Fibroblast of mammary gland (primary cell): ENCODE measurements around the gene TMEM42.
"Not testable (repeated sequence)": the region's sequence is repeated elsewhere in the genome, so short reads cannot be mapped to it uniquely, and the experiment has no call there.

ENCODE experiments used
- DNase-seq: peaks from one replicate; pipeline ENCODE4 v3.0.0-alpha.2; 2010; ENCODE audit warnings: low read depth
- H3K4me3 ChIP-seq: 2 replicates; pipeline ENCODE4 v1.5.1; 2011; ENCODE audit warnings: low read depth, mild to moderate bottlenecking, low read length, moderate library complexity; ENCODE audit not compliant: control insufficient read depth
- TF ChIP-seq, protein P1 (sequence below): conservative IDR thresholded peaks from 2 replicates; pipeline ENCODE4 v1.5.1; 2011; ENCODE audit warnings: low read depth, low read length, inconsistent platforms; ENCODE audit not compliant: control insufficient read depth, insufficient read depth

TMEM42 gene

DNA sequence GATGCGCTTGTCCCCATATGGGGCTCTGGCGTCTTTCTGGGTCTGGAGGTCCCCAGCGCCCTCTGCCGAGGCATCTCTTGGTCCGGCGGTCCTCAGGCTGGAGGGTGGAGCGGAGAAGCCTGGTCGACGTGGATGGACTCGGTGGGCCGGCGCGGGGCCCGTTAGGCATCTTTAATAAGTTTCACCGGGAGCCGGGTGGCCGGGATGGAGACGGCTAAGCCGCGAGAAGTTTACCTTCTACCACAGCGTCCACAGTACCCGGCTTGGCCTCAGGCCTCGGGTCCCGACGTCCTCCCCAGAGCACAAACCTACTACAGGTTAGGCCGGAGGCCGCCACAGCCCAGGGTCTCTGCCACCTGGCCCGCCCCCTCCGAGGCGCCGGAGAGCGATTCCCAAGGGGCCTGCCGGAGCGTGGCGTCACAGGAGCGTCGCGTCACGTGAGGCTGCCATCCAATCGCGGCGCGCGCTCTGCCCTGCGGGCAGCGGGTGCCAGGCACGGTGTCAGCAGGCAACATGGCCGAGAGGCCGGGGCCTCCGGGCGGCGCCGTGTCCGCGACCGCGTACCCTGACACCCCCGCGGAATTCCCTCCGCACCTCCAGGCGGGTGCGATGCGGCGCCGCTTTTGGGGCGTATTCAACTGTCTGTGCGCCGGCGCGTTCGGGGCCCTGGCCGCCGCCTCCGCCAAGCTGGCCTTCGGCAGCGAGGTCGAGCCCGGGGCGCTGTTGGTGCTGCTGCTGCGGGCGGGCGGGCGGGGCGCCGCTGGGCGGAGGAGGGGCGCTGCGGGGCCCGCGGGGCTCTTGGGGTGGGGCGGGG is at the start of gene TMEM42:
TMEM42 (plus strand) TSS at position 501 of the 814 bp plus-strand sequence; CDS start at position 514, 13 bp downstream.
- DNase-seq: peak; percentile 90
- TF ChIP-seq, protein P1, sequence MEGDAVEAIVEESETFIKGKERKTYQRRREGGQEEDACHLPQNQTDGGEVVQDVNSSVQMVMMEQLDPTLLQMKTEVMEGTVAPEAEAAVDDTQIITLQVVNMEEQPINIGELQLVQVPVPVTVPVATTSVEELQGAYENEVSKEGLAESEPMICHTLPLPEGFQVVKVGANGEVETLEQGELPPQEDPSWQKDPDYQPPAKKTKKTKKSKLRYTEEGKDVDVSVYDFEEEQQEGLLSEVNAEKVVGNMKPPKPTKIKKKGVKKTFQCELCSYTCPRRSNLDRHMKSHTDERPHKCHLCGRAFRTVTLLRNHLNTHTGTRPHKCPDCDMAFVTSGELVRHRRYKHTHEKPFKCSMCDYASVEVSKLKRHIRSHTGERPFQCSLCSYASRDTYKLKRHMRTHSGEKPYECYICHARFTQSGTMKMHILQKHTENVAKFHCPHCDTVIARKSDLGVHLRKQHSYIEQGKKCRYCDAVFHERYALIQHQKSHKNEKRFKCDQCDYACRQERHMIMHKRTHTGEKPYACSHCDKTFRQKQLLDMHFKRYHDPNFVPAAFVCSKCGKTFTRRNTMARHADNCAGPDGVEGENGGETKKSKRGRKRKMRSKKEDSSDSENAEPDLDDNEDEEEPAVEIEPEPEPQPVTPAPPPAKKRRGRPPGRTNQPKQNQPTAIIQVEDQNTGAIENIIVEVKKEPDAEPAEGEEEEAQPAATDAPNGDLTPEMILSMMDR: peak; percentile 27
- H3K4me3 ChIP-seq: peak within 1 kb of the TSS; percentile 61

- TF ChIP-seq, protein P1: no peak
- no peak for DNase-seq
Measured at GRCh38 chr3:44814751-44815150, 47.0 kb upstream of the TMEM42 start.

DNA sequence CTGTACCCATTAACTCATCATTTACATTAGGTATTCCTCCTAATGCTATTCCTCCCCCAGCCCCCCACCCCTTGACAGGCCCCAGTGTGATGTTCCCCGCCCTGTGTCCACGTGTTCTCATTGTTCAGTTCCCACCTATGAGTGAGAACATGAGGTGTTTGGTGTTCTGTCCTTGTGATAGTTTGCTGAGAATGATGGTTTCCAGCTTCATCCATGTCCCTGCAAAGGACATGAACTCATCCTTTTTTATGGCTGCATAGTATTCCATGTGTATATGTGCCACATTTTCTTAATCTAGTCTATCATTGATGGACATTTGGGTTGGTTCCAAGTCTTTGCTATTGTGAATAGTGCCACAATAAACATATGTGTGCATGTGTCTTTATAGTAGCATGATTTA is 45.4 kb upstream of the TMEM42 start:
- DNase-seq, H3K4me3 ChIP-seq: not testable (repeated sequence)

More at GRCh38 chr3:44814751-44815150, 47.0 kb upstream of the TMEM42 start:
- H3K4me3 ChIP-seq: no peak overlapping the region

- not testable (repeated sequence) for DNase-seq
Measured at GRCh38 chr3:44821206-44821605, 40.5 kb upstream of the TMEM42 start.

DNA sequence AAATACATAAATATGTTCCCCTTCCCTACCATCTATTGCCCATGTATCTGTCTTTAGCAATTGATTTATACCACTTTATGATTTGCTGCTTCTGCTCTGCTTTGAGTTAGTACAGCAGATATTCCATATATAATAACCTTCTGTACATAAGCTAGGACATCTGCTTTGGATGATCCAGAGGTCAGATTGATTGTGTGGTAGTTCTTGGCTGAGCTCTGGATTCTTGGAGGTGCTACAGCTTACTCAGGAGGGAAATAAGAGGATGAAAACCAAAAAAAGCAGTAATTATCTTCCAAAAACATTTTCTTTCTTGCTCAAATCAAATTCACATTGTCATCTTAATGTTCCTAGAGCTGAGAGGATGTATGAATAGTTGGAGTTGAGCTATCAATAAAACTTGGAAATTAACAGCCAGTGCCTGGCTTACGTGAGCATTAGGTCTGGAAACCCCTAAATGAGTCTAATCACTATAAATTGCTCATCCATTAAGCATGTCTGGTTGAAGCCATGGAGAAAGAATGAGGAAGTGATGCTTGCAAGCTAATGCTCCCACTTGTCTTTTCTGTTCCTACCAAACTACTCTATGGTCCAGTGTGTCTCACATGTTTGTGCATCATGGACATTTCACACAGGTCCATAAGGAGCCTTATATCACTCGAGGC is 36.3 kb upstream of the TMEM42 start:
- TF ChIP-seq, protein P1: no peak
- H3K4me3 ChIP-seq: no peak overlapping the region
- peak; percentile 75 for DNase-seq

More at GRCh38 chr3:44821206-44821605, 40.5 kb upstream of the TMEM42 start:
- not testable (repeated sequence) for H3K4me3 ChIP-seq

DNA sequence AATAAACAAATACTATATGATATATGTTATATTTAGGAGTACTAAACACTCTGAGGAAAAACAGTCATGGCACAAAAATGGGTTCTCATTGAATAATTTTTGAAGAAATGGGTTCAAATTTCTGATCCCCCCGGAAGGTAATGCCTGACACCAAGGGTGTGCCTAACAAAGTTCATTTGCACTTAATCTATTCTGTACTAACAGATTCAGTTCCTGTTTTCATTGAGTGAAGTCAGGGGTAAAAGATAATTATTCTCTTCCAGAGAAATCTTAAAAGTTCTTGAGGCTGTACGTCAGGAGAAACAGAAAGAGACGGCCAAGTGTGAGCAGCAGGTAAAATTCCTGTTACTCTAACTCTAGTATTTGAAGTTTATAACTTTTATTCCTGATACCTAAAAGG is 34.5 kb upstream of the TMEM42 start:
- DNase-seq: no peak
- TF ChIP-seq, protein P1: no peak
- no peak overlapping the region for H3K4me3 ChIP-seq

DNA sequence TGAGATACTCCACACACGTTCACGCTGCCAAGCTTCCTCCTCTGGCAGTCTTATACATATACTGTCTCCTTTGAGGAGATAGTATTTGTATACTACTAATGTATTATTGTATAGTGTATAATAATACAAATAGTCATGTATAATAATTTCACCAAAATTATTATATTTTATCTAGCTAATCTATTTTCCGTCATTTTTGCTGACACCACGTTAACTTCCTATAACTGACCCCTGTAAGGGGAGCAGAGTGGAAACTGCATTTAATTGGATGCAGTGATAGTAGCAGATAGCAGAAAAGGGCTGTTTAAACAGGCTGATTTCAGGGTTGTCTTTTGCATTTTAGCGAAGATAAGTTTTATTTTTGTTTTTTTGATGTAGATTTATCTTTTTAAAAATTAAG is 30.5 kb upstream of the TMEM42 start:
- TF ChIP-seq, protein P1: no peak
- no peak for DNase-seq

More for the DNA sequence above, 30.5 kb upstream of the TMEM42 start:
- no peak overlapping the region for H3K4me3 ChIP-seq
